ENCODE data around the gene WWOX. TPM values are rescaled to one million over a fixed set of nuclear protein-coding genes. Genes with fewer than 3 reads are reported as not detected.

WWOX gene
- total RNA-seq, 5 donors from 2014 or later (not counting 1 experiment from before 2014, with no cell fraction given), result 21.2 to 26.0 (median 22.6) TPM

DNA sequence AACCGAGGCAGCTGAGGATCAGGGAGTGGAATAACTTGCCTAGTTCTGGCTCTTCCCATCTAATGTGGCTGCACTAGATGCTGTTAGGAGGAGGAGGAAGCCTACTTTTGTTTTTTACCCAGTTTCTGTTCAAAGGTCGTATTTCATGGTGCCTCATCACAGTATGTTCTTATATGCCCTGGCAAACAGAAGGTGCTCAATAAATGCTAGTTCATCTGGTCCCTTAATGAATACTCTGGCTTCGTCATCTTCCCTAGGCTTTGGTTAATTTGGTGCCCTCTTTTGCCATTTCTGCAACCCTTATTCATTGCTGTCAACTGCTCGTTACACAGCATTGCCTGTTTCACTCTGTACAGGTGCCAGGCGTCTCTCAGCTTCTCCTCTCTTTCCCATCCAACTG lies 151.7 kb downstream of the WWOX start:
- Mint-ChIP-seq H3K4me1 (peaks cover 0 to 4% (median 0%) of the 10 kb centered on the region in 3 donors), H3K27ac (no peak overlapping the region), H3K4me3 (no peak overlapping the region), H3K27me3 (no peaks in the 10 kb centered on the region), H3K9me3 (peaks cover 0 to 7% (median 0%) of the 10 kb centered on the region in 3 donors), H3K36me3 (peaks cover 9% of the 10 kb centered on the region)
- H3K4me3 ChIP-seq (ENCODE audit: control insufficient read depth in 1 of 2, extremely low read depth in 1 of 2, low read length in 1 of 2), result no peak overlapping the region
- ChIA-PET POLR2A (no interaction called here), CTCF (no interaction called here)
- H3K27me3 ChIP-seq (replicated peaks in 1 of 2; ENCODE audit: control insufficient read depth in 2 of 2, extremely low read depth in 1 of 2, insufficient read depth in 2 of 2, low read length in 1 of 2), result no peaks in the 10 kb centered on the region
- H3K9me3 ChIP-seq, result no peaks in the 10 kb centered on the region
- ATAC-seq (replicated peaks in 1 of 4), result no peak
- H3K27ac ChIP-seq (ENCODE audit: low read length), result no peak overlapping the region
- no peak for DNase-seq
- H3K4me1 ChIP-seq (ENCODE audit: control insufficient read depth in 1 of 2, extremely low read depth in 1 of 2, insufficient read depth in 2 of 2, low read length in 2 of 2), result no peaks in the 10 kb centered on the region
- 93% methylated on average over 5 of the region's 5 CpGs for WGBS (ENCODE audit: insufficient coverage)
- peaks cover 0 to 3% of the 10 kb centered on the region in 2 donors for H3K36me3 ChIP-seq (ENCODE audit: control insufficient read depth in 2 of 2, extremely low read depth in 1 of 2, insufficient read depth in 1 of 2, low read length in 1 of 2)

DNA sequence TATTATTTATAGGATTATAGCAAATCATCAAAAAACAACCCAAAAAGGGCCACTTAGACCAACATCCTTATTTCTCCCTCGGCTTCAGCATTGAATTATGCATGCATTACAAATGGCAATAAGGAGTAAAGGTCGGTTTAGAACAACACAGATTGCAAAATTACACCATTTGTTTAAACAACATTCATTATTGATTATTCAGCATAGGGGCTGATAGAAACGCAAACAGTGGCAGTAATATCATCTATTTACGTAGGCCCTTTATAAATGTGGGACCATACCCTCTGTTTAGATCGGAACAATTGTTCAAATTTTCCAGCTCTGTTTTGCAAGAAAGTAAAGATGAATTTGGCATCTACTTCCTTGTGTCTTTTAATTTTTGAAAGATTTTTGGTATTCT lies 153.3 kb downstream of the WWOX start:
- no peaks in the 10 kb centered on the region for H3K4me1 Mint-ChIP-seq
- H3K36me3 Mint-ChIP-seq, result peaks cover 6% of the 10 kb centered on the region
- peaks cover 0 to 4% (median 0%) of the 10 kb centered on the region in 3 donors for H3K9me3 Mint-ChIP-seq
- no peak overlapping the region for H3K4me3 Mint-ChIP-seq
- Histone ChIP-seq H3K36me3 (ENCODE audit: control insufficient read depth in 2 of 2, extremely low read depth in 1 of 2, insufficient read depth in 1 of 2, low read length in 1 of 2) (peaks cover 0 to 2% of the 10 kb centered on the region in 2 donors), H3K9me3 (no peaks in the 10 kb centered on the region), H3K4me1 (ENCODE audit: control insufficient read depth in 1 of 2, extremely low read depth in 1 of 2, insufficient read depth in 2 of 2, low read length in 2 of 2) (no peaks in the 10 kb centered on the region), H3K27me3 (replicated peaks in 1 of 2; ENCODE audit: control insufficient read depth in 2 of 2, extremely low read depth in 1 of 2, insufficient read depth in 2 of 2, low read length in 1 of 2) (no peaks in the 10 kb centered on the region), H3K27ac (ENCODE audit: low read length) (no peak overlapping the region), H3K4me3 (ENCODE audit: control insufficient read depth in 1 of 2, extremely low read depth in 1 of 2, low read length in 1 of 2) (no peak overlapping the region)
- POLR2A ChIA-PET, result no interaction called here
- 80% methylated on average over 1 of the region's 5 CpGs for WGBS (ENCODE audit: insufficient coverage)
- no peak for ATAC-seq (replicated peaks in 1 of 4)
- H3K27me3 Mint-ChIP-seq, result no peaks in the 10 kb centered on the region
- no peak overlapping the region for H3K27ac Mint-ChIP-seq
- CTCF ChIA-PET, result no interaction called here
- DNase-seq, result no peak

DNA sequence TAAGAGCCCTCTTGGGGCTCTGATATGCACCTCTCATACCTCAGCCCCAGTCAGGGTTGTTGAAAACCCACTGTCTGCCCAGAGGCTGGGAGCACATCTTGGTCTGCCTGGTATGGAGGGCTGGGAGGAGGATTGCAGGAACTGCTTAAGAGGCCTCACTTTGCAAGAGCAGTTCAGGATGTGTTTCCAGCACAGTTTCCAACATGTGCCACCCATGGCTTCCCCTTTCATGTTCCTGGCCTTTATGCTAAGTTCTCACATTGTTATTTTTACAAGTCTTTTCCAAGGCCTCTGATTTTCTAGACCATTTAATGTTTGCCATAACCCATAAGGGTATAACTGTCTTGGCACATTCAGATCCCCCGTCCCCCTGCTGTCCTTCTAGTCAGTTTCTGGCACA lies 155.4 kb downstream of the WWOX start:
- no peak overlapping the region for H3K27ac Mint-ChIP-seq
- WGBS (ENCODE audit: insufficient coverage), result no CpG with 5 or more reads among the region's 1 CpG
- H3K27ac ChIP-seq (ENCODE audit: low read length), result no peak overlapping the region
- CTCF ChIA-PET, result interaction anchor here in 1 of 2 donors (0.8 kb wide), 1 partner anchor 18 kb away, joined by 3 read pairs; no protein-coding TSS in a partner anchor
- H3K4me3 ChIP-seq (ENCODE audit: control insufficient read depth in 1 of 2, extremely low read depth in 1 of 2, low read length in 1 of 2), result no peak overlapping the region
- H3K36me3 ChIP-seq (ENCODE audit: control insufficient read depth in 2 of 2, extremely low read depth in 1 of 2, insufficient read depth in 1 of 2, low read length in 1 of 2), result no peaks in the 10 kb centered on the region
- no peak overlapping the region for H3K4me3 Mint-ChIP-seq
- no peaks in the 10 kb centered on the region for H3K4me1 ChIP-seq (ENCODE audit: control insufficient read depth in 1 of 2, extremely low read depth in 1 of 2, insufficient read depth in 2 of 2, low read length in 2 of 2)
- H3K4me1 Mint-ChIP-seq, result no peaks in the 10 kb centered on the region
- no peak for ATAC-seq (replicated peaks in 1 of 4)
- no peaks in the 10 kb centered on the region for H3K9me3 Mint-ChIP-seq
- no peak for DNase-seq
- H3K36me3 Mint-ChIP-seq, result peaks cover 3% of the 10 kb centered on the region
- H3K9me3 ChIP-seq, result no peaks in the 10 kb centered on the region
- H3K27me3 Mint-ChIP-seq, result no peaks in the 10 kb centered on the region
- no peaks in the 10 kb centered on the region for H3K27me3 ChIP-seq (replicated peaks in 1 of 2; ENCODE audit: control insufficient read depth in 2 of 2, extremely low read depth in 1 of 2, insufficient read depth in 2 of 2, low read length in 1 of 2)
- POLR2A ChIA-PET, result no interaction called here

DNA sequence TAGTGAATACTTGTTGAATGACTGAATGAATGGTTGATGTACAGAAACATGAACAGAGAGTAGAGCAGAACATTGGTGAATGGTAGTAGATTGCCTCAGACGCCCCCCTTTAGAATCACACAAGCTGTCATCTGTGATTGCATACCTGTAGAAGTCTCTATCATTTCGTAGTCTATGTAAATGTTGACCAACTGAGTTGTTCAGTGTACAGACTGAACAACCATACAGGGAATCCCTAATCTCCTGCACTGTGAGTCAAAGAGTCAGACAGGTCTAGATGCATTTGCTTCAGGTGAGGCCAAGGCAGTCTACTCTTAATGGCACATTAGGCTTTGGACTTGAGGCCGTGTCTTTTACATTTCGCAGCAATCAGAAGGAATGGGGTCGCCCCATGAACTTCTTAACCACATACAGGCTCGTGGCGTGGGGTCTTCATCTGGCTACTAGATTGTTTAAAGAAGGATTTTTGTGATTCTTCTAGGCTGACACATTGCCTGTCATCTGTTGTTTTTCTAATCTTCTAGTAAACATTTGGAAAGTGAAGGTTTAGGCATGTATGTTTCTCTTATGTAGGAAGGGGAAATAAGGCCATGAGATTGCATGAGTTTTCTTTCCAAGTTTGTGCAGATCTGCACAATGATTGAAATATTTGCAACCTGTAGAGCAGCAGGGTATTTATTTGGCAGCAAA lies 157.4 kb downstream of the WWOX start:
- Mint-ChIP-seq H3K4me3 (no peak overlapping the region), H3K27me3 (no peaks in the 10 kb centered on the region), H3K4me1 (no peaks in the 10 kb centered on the region), H3K27ac (no peak overlapping the region), H3K9me3 (no peaks in the 10 kb centered on the region), H3K36me3 (peaks cover 3% of the 10 kb centered on the region)
- no peaks in the 10 kb centered on the region for H3K9me3 ChIP-seq
- DNase-seq (no peak), ATAC-seq (replicated peaks in 1 of 4) (no peak)
- H3K36me3 ChIP-seq (ENCODE audit: control insufficient read depth in 2 of 2, extremely low read depth in 1 of 2, insufficient read depth in 1 of 2, low read length in 1 of 2), result no peaks in the 10 kb centered on the region
- ChIA-PET POLR2A (no interaction called here), CTCF (interaction anchor here in 1 of 2 donors (0.7 kb wide), 1 partner anchor 16 kb away, joined by 6 read pairs; no protein-coding TSS in a partner anchor)
- no peaks in the 10 kb centered on the region for H3K27me3 ChIP-seq (replicated peaks in 1 of 2; ENCODE audit: control insufficient read depth in 2 of 2, extremely low read depth in 1 of 2, insufficient read depth in 2 of 2, low read length in 1 of 2)
- H3K4me1 ChIP-seq (ENCODE audit: control insufficient read depth in 1 of 2, extremely low read depth in 1 of 2, insufficient read depth in 2 of 2, low read length in 2 of 2), result no peaks in the 10 kb centered on the region
- no peak overlapping the region for H3K27ac ChIP-seq (ENCODE audit: low read length)
- WGBS (ENCODE audit: insufficient coverage), result 93% methylated on average over 3 of the region's 7 CpGs
- no peak overlapping the region for H3K4me3 ChIP-seq (ENCODE audit: control insufficient read depth in 1 of 2, extremely low read depth in 1 of 2, low read length in 1 of 2)

DNA sequence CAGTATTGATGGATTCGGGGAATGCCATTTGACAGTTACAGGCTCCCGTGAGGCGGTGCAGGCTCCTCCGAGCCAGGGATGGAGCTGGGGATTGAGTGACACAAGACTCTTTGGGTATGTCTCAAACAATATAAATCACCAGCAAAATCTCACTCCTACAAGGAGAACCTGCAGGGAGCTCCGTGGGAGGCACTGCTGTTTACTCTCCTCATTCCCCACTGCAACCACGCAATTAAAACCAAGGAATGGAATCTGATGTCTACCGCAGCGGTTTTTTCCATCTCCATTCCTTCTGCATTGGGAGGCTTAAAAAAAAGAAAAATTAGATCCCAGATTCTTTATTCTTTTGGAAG lies 157.9 kb downstream of the WWOX start:
- CTCF ChIA-PET, result no interaction called here
- H3K27ac ChIP-seq (ENCODE audit: low read length), result no peak overlapping the region
- WGBS (ENCODE audit: insufficient coverage), result no CpG with 5 or more reads among the region's 8 CpGs

GRCh38 chr16:78258375-78259065 lies 159.1 kb downstream of the WWOX start:
- no peak for ATAC-seq (replicated peaks in 1 of 4)
- Mint-ChIP-seq H3K27ac (no peak overlapping the region), H3K27me3 (no peaks in the 10 kb centered on the region), H3K9me3 (peaks cover 0 to 3% (median 0%) of the 10 kb centered on the region in 3 donors), H3K4me3 (no peak overlapping the region), H3K4me1 (no peaks in the 10 kb centered on the region), H3K36me3 (peaks cover 13% of the 10 kb centered on the region)
- ChIA-PET POLR2A (no interaction called here), CTCF (no interaction called here)
- no peak for DNase-seq
- no peaks in the 10 kb centered on the region for H3K36me3 ChIP-seq (ENCODE audit: control insufficient read depth in 2 of 2, extremely low read depth in 1 of 2, insufficient read depth in 1 of 2, low read length in 1 of 2)
- no peaks in the 10 kb centered on the region for H3K27me3 ChIP-seq (replicated peaks in 1 of 2; ENCODE audit: control insufficient read depth in 2 of 2, extremely low read depth in 1 of 2, insufficient read depth in 2 of 2, low read length in 1 of 2)
- no peaks in the 10 kb centered on the region for H3K9me3 ChIP-seq
- no CpG with 5 or more reads among the region's 9 CpGs for WGBS (ENCODE audit: insufficient coverage)
- H3K4me1 ChIP-seq (ENCODE audit: control insufficient read depth in 1 of 2, extremely low read depth in 1 of 2, insufficient read depth in 2 of 2, low read length in 2 of 2), result no peaks in the 10 kb centered on the region
- no peak overlapping the region for H3K27ac ChIP-seq (ENCODE audit: low read length)
- H3K4me3 ChIP-seq (ENCODE audit: control insufficient read depth in 1 of 2, extremely low read depth in 1 of 2, low read length in 1 of 2), result no peak overlapping the region

More for the DNA sequence above, 157.9 kb downstream of the WWOX start:
- H3K4me3 ChIP-seq (ENCODE audit: control insufficient read depth in 1 of 2, extremely low read depth in 1 of 2, low read length in 1 of 2), result no peak overlapping the region
- H3K4me1 ChIP-seq (ENCODE audit: control insufficient read depth in 1 of 2, extremely low read depth in 1 of 2, insufficient read depth in 2 of 2, low read length in 2 of 2), result no peaks in the 10 kb centered on the region
- Mint-ChIP-seq H3K36me3 (peaks cover 3% of the 10 kb centered on the region), H3K9me3 (no peaks in the 10 kb centered on the region), H3K4me3 (no peak overlapping the region), H3K27me3 (no peaks in the 10 kb centered on the region), H3K4me1 (no peaks in the 10 kb centered on the region), H3K27ac (no peak overlapping the region)
- DNase-seq, result no peak
- H3K27me3 ChIP-seq (replicated peaks in 1 of 2; ENCODE audit: control insufficient read depth in 2 of 2, extremely low read depth in 1 of 2, insufficient read depth in 2 of 2, low read length in 1 of 2), result no peaks in the 10 kb centered on the region
- no peaks in the 10 kb centered on the region for H3K9me3 ChIP-seq
- POLR2A ChIA-PET, result no interaction called here
- H3K36me3 ChIP-seq (ENCODE audit: control insufficient read depth in 2 of 2, extremely low read depth in 1 of 2, insufficient read depth in 1 of 2, low read length in 1 of 2), result no peaks in the 10 kb centered on the region
- ATAC-seq (replicated peaks in 1 of 4), result no peak
